ENCODE results near the gene PDK2. TPM values are rescaled to one million over a fixed set of nuclear protein-coding genes. Genes with fewer than 3 reads are reported as not detected.

PDK2 gene
- total RNA-seq, 3 donors from 2014 or later, result 51.0 to 91.6 (median 72.6) TPM

DNA sequence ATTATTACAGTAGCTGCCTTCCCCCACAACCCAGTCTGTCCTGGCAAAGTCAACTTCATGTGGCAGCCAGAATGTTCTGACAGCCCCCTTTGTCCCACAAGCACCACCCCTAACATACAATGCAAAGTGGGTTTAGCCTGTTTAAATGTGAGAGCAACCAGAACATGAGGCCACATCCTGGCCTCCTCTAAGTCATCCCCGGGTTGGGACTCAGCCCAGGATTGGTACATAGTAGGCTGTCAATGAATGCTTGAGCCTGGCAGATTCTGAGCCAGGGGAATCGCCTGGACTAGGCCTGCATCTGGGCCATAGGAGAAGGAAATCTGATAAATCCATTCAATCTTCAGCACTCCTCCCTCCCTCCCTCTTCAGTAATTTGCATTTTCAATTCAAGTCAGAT is 43.5 kb upstream of the PDK2 start:
- Histone ChIP-seq H3K9me3 (no peaks in the 10 kb centered on the region), H3K4me3 (no peak overlapping the region), H3K4me1 (ENCODE audit: low read depth) (peaks cover 13% of the 10 kb centered on the region), H3K36me3 (ENCODE audit: low read depth) (no peaks in the 10 kb centered on the region)
- TF ChIP-seq, protein P1, sequence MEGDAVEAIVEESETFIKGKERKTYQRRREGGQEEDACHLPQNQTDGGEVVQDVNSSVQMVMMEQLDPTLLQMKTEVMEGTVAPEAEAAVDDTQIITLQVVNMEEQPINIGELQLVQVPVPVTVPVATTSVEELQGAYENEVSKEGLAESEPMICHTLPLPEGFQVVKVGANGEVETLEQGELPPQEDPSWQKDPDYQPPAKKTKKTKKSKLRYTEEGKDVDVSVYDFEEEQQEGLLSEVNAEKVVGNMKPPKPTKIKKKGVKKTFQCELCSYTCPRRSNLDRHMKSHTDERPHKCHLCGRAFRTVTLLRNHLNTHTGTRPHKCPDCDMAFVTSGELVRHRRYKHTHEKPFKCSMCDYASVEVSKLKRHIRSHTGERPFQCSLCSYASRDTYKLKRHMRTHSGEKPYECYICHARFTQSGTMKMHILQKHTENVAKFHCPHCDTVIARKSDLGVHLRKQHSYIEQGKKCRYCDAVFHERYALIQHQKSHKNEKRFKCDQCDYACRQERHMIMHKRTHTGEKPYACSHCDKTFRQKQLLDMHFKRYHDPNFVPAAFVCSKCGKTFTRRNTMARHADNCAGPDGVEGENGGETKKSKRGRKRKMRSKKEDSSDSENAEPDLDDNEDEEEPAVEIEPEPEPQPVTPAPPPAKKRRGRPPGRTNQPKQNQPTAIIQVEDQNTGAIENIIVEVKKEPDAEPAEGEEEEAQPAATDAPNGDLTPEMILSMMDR (IDR thresholded peaks at IDR 0.05), result no peak
- no peak for ATAC-seq
- intact Hi-C loops (cut with DNase I, micrococcal nuclease), result no loop called here
- peak in 1 of 3 donors; percentile 12 for DNase-seq

DNA sequence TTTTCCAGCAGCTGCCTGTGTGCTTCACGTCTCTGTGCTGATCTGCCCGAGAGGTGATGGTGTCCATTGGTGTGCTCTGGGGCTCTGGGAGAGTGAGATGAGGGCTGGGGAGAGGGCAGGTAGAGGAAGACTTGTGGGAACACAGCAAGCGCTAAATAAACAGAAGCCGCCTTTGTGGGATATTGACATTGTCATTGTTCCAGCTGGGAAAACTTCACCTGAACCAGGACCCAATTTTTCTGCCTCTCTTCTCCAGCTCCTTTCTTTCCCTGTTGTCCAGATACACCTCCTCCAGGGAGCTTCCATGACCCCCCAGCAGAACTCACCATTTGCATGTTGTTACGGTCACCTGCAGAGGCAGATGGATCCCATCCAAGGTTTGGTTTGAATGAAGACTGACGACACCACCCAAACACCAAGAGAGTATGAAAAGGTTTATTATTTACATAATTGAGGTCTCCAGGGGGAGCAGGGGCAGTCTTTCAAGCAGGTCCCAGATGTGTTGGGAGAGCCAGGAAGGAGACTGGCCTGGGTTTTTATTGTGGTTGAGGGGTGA is 42.8 kb upstream of the PDK2 start:
- TF ChIP-seq, protein P1 (IDR thresholded peaks at IDR 0.05), result no peak
- Histone ChIP-seq H3K4me1 (ENCODE audit: low read depth) (peaks cover 18% of the 10 kb centered on the region), H3K9me3 (no peaks in the 10 kb centered on the region), H3K4me3 (no peak overlapping the region), H3K36me3 (ENCODE audit: low read depth) (no peaks in the 10 kb centered on the region)
- intact Hi-C loops (cut with DNase I, micrococcal nuclease), result no loop called here
- ATAC-seq, result no peak
- DNase-seq, result peak in 1 of 3 donors; percentile 3

DNA sequence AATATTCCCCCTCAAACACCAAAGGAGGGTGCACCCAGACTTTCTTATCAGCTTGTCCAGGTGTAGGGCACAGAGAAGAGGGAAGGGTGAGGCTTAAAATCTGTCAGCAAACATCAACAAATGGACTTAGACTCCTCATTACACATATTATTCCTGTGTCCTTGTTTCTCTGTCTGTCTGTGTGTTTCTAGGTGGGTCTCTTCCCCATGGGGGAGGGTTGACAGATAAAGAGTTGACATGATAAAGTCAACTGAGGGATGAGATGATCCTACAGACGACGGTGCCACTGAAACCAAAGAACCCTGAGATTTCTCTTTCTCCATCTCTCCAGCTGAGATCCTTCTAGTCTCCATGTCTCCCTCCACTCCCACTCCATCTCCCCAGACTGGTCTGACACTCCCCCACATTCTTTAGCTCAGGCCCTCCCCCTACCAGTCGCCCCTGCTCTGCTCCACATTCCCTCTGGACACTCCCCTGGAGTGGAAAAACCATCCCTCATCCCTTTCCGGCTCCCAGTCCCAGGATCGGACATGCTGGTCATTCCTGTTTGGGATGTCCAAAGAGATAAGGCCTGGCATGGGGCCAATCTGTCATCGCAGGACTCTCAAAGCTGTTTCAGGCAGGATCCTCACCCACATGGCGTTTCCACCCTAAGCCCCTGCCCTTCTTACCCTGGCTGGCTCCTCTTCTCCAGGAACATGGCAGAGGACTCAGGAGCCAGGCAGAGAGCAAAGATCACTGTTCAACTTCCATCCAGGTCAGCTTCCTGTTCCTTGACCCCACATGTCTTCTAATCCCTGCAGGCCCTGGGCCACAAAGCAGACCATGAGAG is 42.1 kb upstream of the PDK2 start:
- Histone ChIP-seq H3K36me3 (ENCODE audit: low read depth) (no peaks in the 10 kb centered on the region), H3K4me1 (ENCODE audit: low read depth) (peaks cover 23% of the 10 kb centered on the region), H3K9me3 (no peaks in the 10 kb centered on the region), H3K4me3 (no peak overlapping the region)
- TF ChIP-seq, protein P1 (IDR thresholded peaks at IDR 0.05), result no peak
- DNase-seq (peak in 2 of 3 donors; percentile 47 to 52), ATAC-seq (no peak)
- intact Hi-C loops (cut with DNase I, micrococcal nuclease), result no loop called here

DNA sequence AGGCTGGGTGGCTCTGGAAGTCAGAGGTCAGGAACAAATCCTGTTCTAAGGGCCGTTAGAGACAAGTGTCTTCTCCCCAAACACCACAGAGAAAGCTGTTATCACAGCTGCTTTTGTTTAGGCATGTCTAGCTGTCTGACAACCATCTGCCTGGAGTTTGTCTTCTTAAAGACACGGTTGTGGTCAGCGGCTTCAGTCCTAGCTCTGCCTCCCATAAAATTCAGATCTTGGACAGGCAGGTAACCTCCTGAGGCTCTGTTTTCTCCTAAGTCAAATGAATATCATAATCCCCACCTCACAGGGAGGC is 41.5 kb upstream of the PDK2 start:
- DNase-seq, result no peak
- Histone ChIP-seq H3K4me1 (ENCODE audit: low read depth) (peaks cover 29% of the 10 kb centered on the region), H3K9me3 (no peaks in the 10 kb centered on the region), H3K36me3 (ENCODE audit: low read depth) (no peaks in the 10 kb centered on the region), H3K4me3 (no peak overlapping the region)
- intact Hi-C loops (cut with DNase I, micrococcal nuclease), result no loop called here
- no peak for ATAC-seq
- TF ChIP-seq, protein P1 (IDR thresholded peaks at IDR 0.05), result no peak

DNA sequence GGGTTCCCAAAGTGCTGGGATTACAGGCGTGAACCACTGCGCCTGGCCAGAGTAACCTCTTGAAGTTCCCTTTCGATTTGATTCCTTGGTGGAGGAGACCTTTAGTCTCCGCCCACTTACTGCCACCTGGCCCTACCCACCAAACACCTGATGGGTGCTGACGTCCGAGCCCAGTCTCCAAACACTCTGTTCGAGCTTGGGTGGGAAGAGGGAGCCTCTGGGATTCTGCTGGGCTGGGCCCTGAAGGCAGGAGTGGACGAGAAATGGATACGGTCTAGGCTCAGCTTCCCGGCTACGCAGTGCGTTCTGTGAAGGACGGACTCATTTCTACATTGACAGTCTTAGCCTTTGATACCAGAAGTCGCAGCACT is 40.1 kb upstream of the PDK2 start:
- H3K4me1 ChIP-seq (ENCODE audit: low read depth), result peaks cover 43% of the 10 kb centered on the region
- intact Hi-C loops (cut with DNase I, micrococcal nuclease), result no loop called here
- peak; percentile 83 to 86 (median 84) for DNase-seq
- no peaks in the 10 kb centered on the region for H3K9me3 ChIP-seq
- peak overlapping the region; percentile 67 for H3K4me3 ChIP-seq
- peak; percentile 66 for ATAC-seq
- TF ChIP-seq, protein P1 (IDR thresholded peaks at IDR 0.05), result no peak
- no peaks in the 10 kb centered on the region for H3K36me3 ChIP-seq (ENCODE audit: low read depth)
